B cell (primary cell): Measurements from ENCODE around the gene CAMK2D. TPM values are rescaled to one million over a fixed set of nuclear protein-coding genes. Genes with fewer than 3 reads are reported as not detected.
"Not testable (repeated sequence)": the region's sequence is repeated elsewhere in the genome, so short reads cannot be mapped to it uniquely, and the experiment has no call there.

Experiments used
- ATAC-seq: fragments of 200-7000 bp; cut with Tn5 transposase; one replicate; pipeline ENCODE4 v1.10.0; 2021; ENCODE audit warnings: low read depth, mild to moderate bottlenecking, moderate number of reproducible peaks, moderate library complexity
- CTCF ChIA-PET: fragments of 350-600 bp; sonication (Branson Sonifier 250); formaldehyde crosslinking; loops from one replicate; lab custom pipeline; 2021; ENCODE audit warnings: antibody characterized with exemption, inconsistent platforms; lab: Charles Lee
- POLR2A ChIA-PET: fragments of 350-600 bp; sonication (Branson Sonifier 250); formaldehyde crosslinking; loops from one replicate; lab custom pipeline; 2021; ENCODE audit warnings: antibody characterized with exemption; lab: Charles Lee
- DNase-seq: peaks from one replicate; pipeline ENCODE4 v3.0.0; 2013
- H2AFZ ChIP-seq: 2 replicates; pipeline ENCODE4 v1.6.1; 2012; ENCODE audit warnings: mild to moderate bottlenecking, low read depth, low read length; ENCODE audit not compliant: insufficient read depth, poor library complexity, severe bottlenecking
- H3K27ac ChIP-seq, 2 donors: 1 replicate in 1 of 2; 2 replicates in 1 of 2; pipeline ENCODE4 v1.5.1; 2012 to 2013; ENCODE audit warnings: low read length in 2 of 2, mild to moderate bottlenecking in 2 of 2, moderate library complexity in 1 of 2
- H3K27me3 ChIP-seq, 4 experiments: fragments of 200-600 bp in 1 of 4; sonication (generic) in 1 of 4; replicated peaks in 1 of 4; 1 replicate in 2 of 4; 2 replicates in 2 of 4; pipeline versions ENCODE4 v1.6.1 to v1.7.0; 2013 to 2016; ENCODE audit warnings: low read length in 3 of 4, mild to moderate bottlenecking in 2 of 4, mixed read lengths in 1 of 4, moderate library complexity in 1 of 4; ENCODE audit not compliant: insufficient read depth in 4 of 4, control insufficient read depth in 3 of 4; ENCODE audit errors: control extremely low read depth in 1 of 4
- H3K36me3 ChIP-seq, 2 experiments: replicated peaks in 1 of 2; 1 replicate in 1 of 2; 2 replicates in 1 of 2; pipeline versions ENCODE4 v1.6.1 to v1.7.1; 2013; ENCODE audit warnings: low read length in 1 of 2; ENCODE audit not compliant: insufficient read depth in 2 of 2, control insufficient read depth in 1 of 2; ENCODE audit errors: control extremely low read depth in 1 of 2, extremely low read depth in 1 of 2
- H3K4me1 ChIP-seq, 2 donors: fragments of 200-600 bp in 1 of 2; sonication (generic) in 1 of 2; 1 replicate in 1 of 2; 2 replicates in 1 of 2; pipeline versions ENCODE4 v1.5.1 to v1.6.1; 2013 to 2017; ENCODE audit warnings: low read length in 2 of 2; ENCODE audit not compliant: control insufficient read depth in 2 of 2, insufficient read depth in 2 of 2
- H3K4me2 ChIP-seq: replicated peaks from 2 replicates; pipeline ENCODE3; 2012; ENCODE audit warnings: mild to moderate bottlenecking, low read depth, low read length; ENCODE audit not compliant: poor library complexity, severe bottlenecking
- H3K4me3 ChIP-seq, 5 experiments: fragments of 200-600 bp in 1 of 5; sonication (generic) in 1 of 5; 1 replicate in 3 of 5; 2 replicates in 2 of 5; pipeline versions ENCODE4 v1.5.1 to v1.7.0; 2011 to 2016; ENCODE audit warnings: low read length in 4 of 5, mild to moderate bottlenecking in 4 of 5, low read depth in 2 of 5, control low read depth in 1 of 5, moderate library complexity in 1 of 5; ENCODE audit not compliant: insufficient read depth in 1 of 5; ENCODE audit errors: control extremely low read depth in 1 of 5, extremely low read depth in 1 of 5
- H3K79me2 ChIP-seq: fragments of 200-600 bp; sonication (generic); one replicate; pipeline ENCODE4 v1.6.0; 2016; ENCODE audit warnings: low read length; ENCODE audit not compliant: control insufficient read depth, insufficient read depth
- H3K9ac ChIP-seq: fragments of 200-600 bp; sonication (generic); 2 replicates; pipeline ENCODE4 v1.6.1; 2017; ENCODE audit warnings: mild to moderate bottlenecking, low read length, moderate library complexity
- H3K9me3 ChIP-seq, 3 donors: one replicate each; pipeline versions ENCODE4 v1.6.1 to v1.7.1; 2013; ENCODE audit warnings: low read length in 2 of 3; ENCODE audit not compliant: control insufficient read depth in 2 of 3, insufficient read depth in 1 of 3; ENCODE audit errors: control extremely low read depth in 1 of 3
- H4K20me1 ChIP-seq: 2 replicates; pipeline ENCODE4 v1.6.0; 2012; ENCODE audit warnings: mild to moderate bottlenecking, low read length; ENCODE audit not compliant: insufficient read depth, control insufficient read depth, poor library complexity, severe bottlenecking
- H3K27ac Mint-ChIP-seq: one replicate; pipeline ENCODE4 v1.8.0; 2021; ENCODE audit warnings: mixed read lengths
- H3K27me3 Mint-ChIP-seq: one replicate; pipeline ENCODE4 v1.8.0; 2021; ENCODE audit warnings: mixed read lengths
- H3K4me1 Mint-ChIP-seq: one replicate; pipeline ENCODE4 v1.8.0; 2021; ENCODE audit warnings: mixed read lengths
- H3K4me3 Mint-ChIP-seq: one replicate; pipeline ENCODE4 v1.8.0; 2021; ENCODE audit warnings: mixed read lengths
- H3K9me3 Mint-ChIP-seq: one replicate; pipeline ENCODE4 v1.8.0; 2022; ENCODE audit warnings: mixed read lengths; ENCODE audit not compliant: insufficient read depth
- CTCF ChIP-seq: fragments of 200-600 bp; IDR thresholded peaks from one replicate; pipeline ENCODE4 v1.8.0; 2022; ENCODE audit warnings: antibody characterized with exemption, mild to moderate bottlenecking
- EZH2 ChIP-seq: IDR thresholded peaks from 2 replicates; pipeline ENCODE4 v1.6.1; 2012; ENCODE audit warnings: borderline replicate concordance, low read depth, mild to moderate bottlenecking, moderate library complexity, low read length; ENCODE audit not compliant: insufficient read depth, poor library complexity, severe bottlenecking
- WGBS: methylation state at CpG from one replicate; pipeline ENCODE4 v1.1.5; 2013; ENCODE audit warnings: missing lambda C conversion rate; ENCODE audit not compliant: insufficient coverage; 5-methylcytosine and 5-hydroxymethylcytosine counted together
- intact Hi-C: fragments of 100-400 bp; cut with micrococcal nuclease; formaldehyde crosslinking; loops from one replicate; pipeline ENCODE4 v1.10.0; 2022
- polyA plus RNA-seq: library from polyadenylated mRNA; depleted of rRNA; stranded (reverse); fragments of >200 nt; gene quantifications from 2 replicates; pipeline ENCODE4 v1.2.3, GENCODE V29; 2012
- total RNA-seq, 2 donors: library from RNA; stranded (reverse); fragments of 120-200 nt in 1 of 2; gene quantifications; 1 replicate in 1 of 2; 2 replicates in 1 of 2; pipeline versions ENCODE4 v1.2.3 to v1.2.4, GENCODE V29; 2013 to 2022

The CAMK2D gene
- total and polyA plus RNA-seq, 2 donors (not counting 1 experiment from before 2014, with no cell fraction given): 26.3 to 57.0 TPM

GRCh38 chr4:113801882-113802281, 40.3 kb upstream of the CAMK2D start:
- no peak overlapping the region for H3K4me3 ChIP-seq
- POLR2A ChIA-PET: no interaction called here
- ATAC-seq (no peak), DNase-seq (no peak)
- Mint-ChIP-seq H3K4me3 (no peak overlapping the region), H3K27ac (no peak overlapping the region), H3K4me1 (no peaks in the 10 kb centered on the region), H3K9me3 (peaks cover 6% of the 10 kb centered on the region), H3K27me3 (no peaks in the 10 kb centered on the region)
- CTCF ChIA-PET: no interaction called here
- intact Hi-C loops: no loop called here
- H4K20me1 ChIP-seq: no peaks in the 10 kb centered on the region
- H3K4me2 ChIP-seq: no peak overlapping the region
- peaks cover 3 to 8% (median 4%) of the 10 kb centered on the region in 3 donors for H3K9me3 ChIP-seq
- no peak overlapping the region for H3K9ac ChIP-seq
- peaks cover 0 to 4% (median 0%) of the 10 kb centered on the region in 4 experiments for H3K27me3 ChIP-seq
- H3K36me3 ChIP-seq: no peaks in the 10 kb centered on the region
- H3K4me1 ChIP-seq: no peaks in the 10 kb centered on the region
- no peak overlapping the region for H2AFZ ChIP-seq
- no peak overlapping the region for H3K27ac ChIP-seq
- TF ChIP-seq EZH2: no peak
- no peak for TF ChIP-seq CTCF
- H3K79me2 ChIP-seq: no peaks in the 10 kb centered on the region

- H3K27me3 ChIP-seq, H3K4me2 ChIP-seq, H3K27me3 Mint-ChIP-seq, ATAC-seq, H3K36me3 ChIP-seq, H3K4me1 Mint-ChIP-seq, H3K27ac ChIP-seq, H3K4me1 ChIP-seq, H3K79me2 ChIP-seq, CTCF ChIA-PET, POLR2A ChIA-PET, H3K4me3 ChIP-seq, H3K9ac ChIP-seq, DNase-seq, H3K4me3 Mint-ChIP-seq, H3K27ac Mint-ChIP-seq, H2AFZ ChIP-seq, intact Hi-C loops, H4K20me1 ChIP-seq: not testable (repeated sequence)
- peaks cover 12% of the 10 kb centered on the region for H3K9me3 Mint-ChIP-seq
- peaks cover 3 to 11% (median 8%) of the 10 kb centered on the region in 3 donors for H3K9me3 ChIP-seq
- 92% methylated on average over 19 of the region's 24 CpGs for WGBS
These were observed 34.8 kb upstream of the CAMK2D start for GRCh38 chr4:113796381-113796780.
